Measurements from ENCODE around the gene CREB3L4.
A peak's percentile ranks its signal among the peaks of the same experiment; 100 is the strongest.
"Not testable (repeated sequence)": the region's sequence is repeated elsewhere in the genome, so short reads cannot be mapped to it uniquely, and the experiment has no call there.

Gene CREB3L4

GRCh38 chr1:153973525-153973924, 5.8 kb downstream of the CREB3L4 start:
- Histone ChIP-seq H3K9me3 (ENCODE audit: control insufficient read depth, low read length) (no peaks in the 10 kb centered on the region), H3K4me3 (ENCODE audit: insufficient read depth, low read depth, low read length) (no peak overlapping the region), H3K27me3 (ENCODE audit: control insufficient read depth, insufficient read depth, low read length, poor library complexity, severe bottlenecking) (no peaks in the 10 kb centered on the region), H3K27ac (ENCODE audit: insufficient read depth, low read depth, low read length, poor library complexity, severe bottlenecking) (no peak overlapping the region), H3K36me3 (ENCODE audit: control insufficient read depth, insufficient read depth, low read length) (peaks cover 9% of the 10 kb centered on the region), H3K4me1 (ENCODE audit: control insufficient read depth, insufficient read depth, low read length) (peaks cover 1% of the 10 kb centered on the region)
- 94% methylated on average over 7 of the region's 7 CpGs for WGBS, 2 experiments

- no peaks in the 10 kb centered on the region for H3K27me3 ChIP-seq (ENCODE audit: control insufficient read depth, insufficient read depth, low read length, poor library complexity, severe bottlenecking)
- no peaks in the 10 kb centered on the region for H3K9me3 ChIP-seq (ENCODE audit: control insufficient read depth, low read length)
- 3% methylated on average over 16 of the region's 16 CpGs for WGBS, 2 experiments
- peak overlapping the region; percentile 72 for H3K27ac ChIP-seq (ENCODE audit: insufficient read depth, low read depth, low read length, poor library complexity, severe bottlenecking)
- H3K4me1 ChIP-seq (ENCODE audit: control insufficient read depth, insufficient read depth, low read length) = no peaks in the 10 kb centered on the region
- H3K4me3 ChIP-seq (ENCODE audit: insufficient read depth, low read depth, low read length) = peak overlapping the region; percentile 95
- peaks cover 9% of the 10 kb centered on the region for H3K36me3 ChIP-seq (ENCODE audit: control insufficient read depth, insufficient read depth, low read length)
Observed at GRCh38 chr1:153976819-153977249, 9.1 kb downstream of the CREB3L4 start.

- Histone ChIP-seq H3K4me1 (ENCODE audit: control insufficient read depth, insufficient read depth, low read length) (no peaks in the 10 kb centered on the region), H3K27ac (ENCODE audit: insufficient read depth, low read depth, low read length, poor library complexity, severe bottlenecking) (peak within 1 kb of the TSS; percentile 72), H3K27me3 (ENCODE audit: control insufficient read depth, insufficient read depth, low read length, poor library complexity, severe bottlenecking) (no peaks in the 10 kb centered on the region), H3K36me3 (ENCODE audit: control insufficient read depth, insufficient read depth, low read length) (peaks cover 9% of the 10 kb centered on the region), H3K9me3 (ENCODE audit: control insufficient read depth, low read length) (no peaks in the 10 kb centered on the region), H3K4me3 (ENCODE audit: insufficient read depth, low read depth, low read length) (peak within 1 kb of the TSS; percentile 95)
- WGBS, 2 experiments = 0% methylated on average over 75 of the region's 75 CpGs
Observed at GRCh38 chr1:153977250-153978240, 9.8 kb downstream of the CREB3L4 start, which contains the start of gene JTB. Gene JTB, minus strand, starts transcription at chr1:153977674. Its CDS starts 422 bp downstream, at chr1:153977252.

- Histone ChIP-seq H3K27ac (ENCODE audit: insufficient read depth, low read depth, low read length, poor library complexity, severe bottlenecking) (no peak overlapping the region), H3K4me1 (ENCODE audit: control insufficient read depth, insufficient read depth, low read length) (no peaks in the 10 kb centered on the region), H3K9me3 (ENCODE audit: control insufficient read depth, low read length) (no peaks in the 10 kb centered on the region), H3K4me3 (ENCODE audit: insufficient read depth, low read depth, low read length) (peak overlapping the region; percentile 95), H3K36me3 (ENCODE audit: control insufficient read depth, insufficient read depth, low read length) (peaks cover 9% of the 10 kb centered on the region), H3K27me3 (ENCODE audit: control insufficient read depth, insufficient read depth, low read length, poor library complexity, severe bottlenecking) (no peaks in the 10 kb centered on the region)
- 88 to 90% methylated on average over 9 of the region's 9 CpGs for WGBS, 2 experiments
Observed at GRCh38 chr1:153978274-153978909, 10.7 kb downstream of the CREB3L4 start.

DNA sequence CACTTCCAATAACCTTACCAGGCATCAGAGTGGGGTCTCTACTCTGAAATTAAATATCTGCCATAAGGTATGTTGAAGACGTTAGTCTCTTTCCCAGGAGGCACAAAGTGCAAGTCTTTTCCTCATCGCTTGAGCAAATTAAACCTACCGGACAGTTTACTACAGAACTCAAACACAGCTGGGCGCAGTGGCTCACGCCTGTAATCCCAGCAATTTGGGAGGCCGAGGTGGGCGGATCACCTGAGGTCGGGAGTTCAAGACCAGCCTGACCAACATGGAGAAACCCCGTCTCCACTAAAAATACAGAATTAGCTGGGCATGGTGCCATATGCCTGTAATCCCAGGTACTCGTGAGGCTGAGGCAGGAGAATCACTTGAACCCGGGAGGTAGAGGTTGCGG, 11.4 kb downstream of the CREB3L4 start:
- not testable (repeated sequence) for H3K4me3 ChIP-seq (ENCODE audit: insufficient read depth, low read depth, low read length); H3K4me1 ChIP-seq (ENCODE audit: control insufficient read depth, insufficient read depth, low read length); H3K27me3 ChIP-seq (ENCODE audit: control insufficient read depth, insufficient read depth, low read length, poor library complexity, severe bottlenecking); H3K27ac ChIP-seq (ENCODE audit: insufficient read depth, low read depth, low read length, poor library complexity, severe bottlenecking); H3K36me3 ChIP-seq (ENCODE audit: control insufficient read depth, insufficient read depth, low read length); H3K9me3 ChIP-seq (ENCODE audit: control insufficient read depth, low read length)
- WGBS, 2 experiments = 93 to 95% methylated on average over 12 of the region's 12 CpGs

DNA sequence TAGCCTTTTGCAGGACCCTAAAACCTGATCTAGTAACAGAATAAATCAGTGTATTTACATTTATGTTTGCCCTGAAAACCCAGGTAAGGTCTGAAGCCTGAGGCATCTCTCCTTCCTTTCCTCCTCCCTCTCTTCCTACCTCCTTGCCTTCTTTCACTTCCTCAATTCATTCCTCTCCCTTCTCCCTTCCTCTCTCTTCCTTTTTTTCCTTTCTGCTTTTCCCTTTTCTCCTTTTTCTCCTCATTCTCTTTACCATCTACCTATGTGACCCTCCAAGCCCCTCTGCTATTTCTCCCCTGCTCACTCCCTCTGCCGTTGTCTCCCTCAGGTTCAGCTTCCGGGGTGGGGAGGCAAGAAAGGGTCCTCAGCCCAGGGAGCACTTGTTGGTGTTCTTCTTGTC, 14.0 kb downstream of the CREB3L4 start:
- not testable (repeated sequence) for H3K9me3 ChIP-seq (ENCODE audit: control insufficient read depth, low read length); H3K36me3 ChIP-seq (ENCODE audit: control insufficient read depth, insufficient read depth, low read length); H3K27me3 ChIP-seq (ENCODE audit: control insufficient read depth, insufficient read depth, low read length, poor library complexity, severe bottlenecking); H3K4me1 ChIP-seq (ENCODE audit: control insufficient read depth, insufficient read depth, low read length); H3K4me3 ChIP-seq (ENCODE audit: insufficient read depth, low read depth, low read length); H3K27ac ChIP-seq (ENCODE audit: insufficient read depth, low read depth, low read length, poor library complexity, severe bottlenecking)
- WGBS, 2 experiments = 92 to 95% methylated on average over 2 of the region's 2 CpGs

DNA sequence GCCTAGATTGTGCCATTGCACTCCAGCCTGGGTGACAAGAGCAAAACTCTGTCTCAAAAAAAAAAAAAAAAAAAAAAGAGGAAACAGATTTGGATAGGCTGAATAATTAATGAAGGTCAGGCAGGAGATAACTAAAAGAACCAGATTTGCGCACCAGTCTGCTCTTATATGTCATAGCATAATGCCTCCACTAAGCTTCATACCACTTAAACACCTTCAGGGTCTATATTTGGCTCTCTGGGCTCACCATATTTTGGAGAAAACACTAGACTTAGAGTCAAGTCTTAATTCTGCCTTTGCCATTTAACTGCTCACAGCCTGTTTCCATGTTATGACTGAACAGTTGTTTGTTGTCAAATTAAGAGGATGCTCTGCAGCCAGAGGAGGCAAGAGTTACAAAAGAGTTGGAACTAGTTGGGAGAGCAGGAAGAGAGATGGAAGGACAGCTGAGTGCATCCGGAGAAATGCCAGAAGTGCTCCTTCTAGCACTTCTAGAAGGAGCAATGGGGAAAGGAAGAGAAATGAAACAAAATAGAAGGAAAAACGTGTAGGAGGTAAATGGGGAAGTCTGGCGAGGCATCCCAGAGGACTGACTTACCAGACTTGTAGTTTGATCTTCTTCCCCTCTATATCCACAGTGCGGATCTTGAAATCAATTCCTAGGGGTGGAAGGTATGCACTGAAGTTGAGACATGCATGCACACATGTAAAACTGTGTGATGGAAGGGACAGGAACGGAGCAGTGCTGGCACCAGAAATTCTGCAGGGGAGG, 16.6 kb downstream of the CREB3L4 start:
- Histone ChIP-seq H3K4me1 (ENCODE audit: control insufficient read depth, insufficient read depth, low read length) (peaks cover 9% of the 10 kb centered on the region), H3K9me3 (ENCODE audit: control insufficient read depth, low read length) (no peaks in the 10 kb centered on the region), H3K36me3 (ENCODE audit: control insufficient read depth, insufficient read depth, low read length) (no peaks in the 10 kb centered on the region), H3K4me3 (ENCODE audit: insufficient read depth, low read depth, low read length) (no peak overlapping the region), H3K27ac (ENCODE audit: insufficient read depth, low read depth, low read length, poor library complexity, severe bottlenecking) (no peak overlapping the region), H3K27me3 (ENCODE audit: control insufficient read depth, insufficient read depth, low read length, poor library complexity, severe bottlenecking) (no peaks in the 10 kb centered on the region)
- 84 to 85% methylated on average over 6 of the region's 6 CpGs for WGBS, 2 experiments

DNA sequence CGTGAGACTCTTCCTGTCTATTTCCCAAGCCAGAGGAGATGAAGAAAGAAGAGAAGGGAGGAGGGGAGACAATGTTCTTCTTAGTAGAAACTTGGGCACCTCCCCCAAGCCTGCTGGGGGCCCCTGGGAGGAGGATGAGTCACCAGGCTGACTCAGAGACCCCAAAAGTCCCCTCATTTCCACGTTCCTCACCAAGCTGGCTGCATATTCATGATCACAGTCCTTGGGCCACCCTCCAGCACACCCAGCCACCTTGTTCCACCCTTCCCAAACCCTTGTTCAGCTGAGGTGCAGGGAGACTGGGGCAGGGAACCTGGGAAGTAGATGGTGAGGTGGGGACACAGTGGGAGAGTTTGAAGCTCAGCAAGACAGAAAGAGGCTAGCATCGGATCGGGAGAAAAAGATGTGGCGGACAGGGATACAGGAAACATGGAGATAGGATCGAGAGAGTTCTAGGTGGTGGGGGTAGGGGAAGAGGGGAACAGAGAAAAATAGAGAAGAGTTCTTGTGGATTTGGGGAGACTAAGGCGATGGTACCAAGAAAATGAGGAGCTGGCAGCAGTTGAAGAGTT, 17.7 kb downstream of the CREB3L4 start:
- H3K4me3 ChIP-seq (ENCODE audit: insufficient read depth, low read depth, low read length) = peak overlapping the region; percentile 54
- H3K4me1 ChIP-seq (ENCODE audit: control insufficient read depth, insufficient read depth, low read length) = peaks cover 9% of the 10 kb centered on the region
- H3K9me3 ChIP-seq (ENCODE audit: control insufficient read depth, low read length) = no peaks in the 10 kb centered on the region
- H3K27me3 ChIP-seq (ENCODE audit: control insufficient read depth, insufficient read depth, low read length, poor library complexity, severe bottlenecking) = no peaks in the 10 kb centered on the region
- WGBS, 2 experiments = 3 to 6% methylated on average over 7 of the region's 7 CpGs
- no peak overlapping the region for H3K27ac ChIP-seq (ENCODE audit: insufficient read depth, low read depth, low read length, poor library complexity, severe bottlenecking)
- no peaks in the 10 kb centered on the region for H3K36me3 ChIP-seq (ENCODE audit: control insufficient read depth, insufficient read depth, low read length)

GRCh38 chr1:153985941-153986761, 18.4 kb downstream of the CREB3L4 start, which contains the start of gene RAB13:
Gene RAB13, minus strand, starts transcription at chr1:153986339. Its CDS starts 103 bp downstream, at chr1:153986236.
- Histone ChIP-seq H3K36me3 (ENCODE audit: control insufficient read depth, insufficient read depth, low read length) (no peaks in the 10 kb centered on the region), H3K4me3 (ENCODE audit: insufficient read depth, low read depth, low read length) (peak within 1 kb of the TSS; percentile 54), H3K4me1 (ENCODE audit: control insufficient read depth, insufficient read depth, low read length) (peaks cover 9% of the 10 kb centered on the region), H3K27ac (ENCODE audit: insufficient read depth, low read depth, low read length, poor library complexity, severe bottlenecking) (peak within 1 kb of the TSS; percentile 67), H3K9me3 (ENCODE audit: control insufficient read depth, low read length) (no peaks in the 10 kb centered on the region), H3K27me3 (ENCODE audit: control insufficient read depth, insufficient read depth, low read length, poor library complexity, severe bottlenecking) (no peaks in the 10 kb centered on the region)
- WGBS, 2 experiments = 0% methylated on average over 32 of the region's 32 CpGs

All from ectodermal cell (in vitro differentiated cells).